Stimulated activated CD4-positive, alpha-beta T cell treated with anti-CD3 and anti-CD28 coated beads, TNF-alpha, amount 100 ng/mL, for 1 hour (primary cell): Measurements from ENCODE around the gene LRRC8D.
"Not testable (repeated sequence)": the region's sequence is repeated elsewhere in the genome, so short reads cannot be mapped to it uniquely, and the experiment has no call there.

ENCODE experiments used
- DNase-seq, 3 donors: peaks; one replicate each; pipeline ENCODE4 v3.0.0-alpha.2; 2020; ENCODE audit warnings: low read depth in 3 of 3, low spot score in 1 of 3

The LRRC8D gene

DNA sequence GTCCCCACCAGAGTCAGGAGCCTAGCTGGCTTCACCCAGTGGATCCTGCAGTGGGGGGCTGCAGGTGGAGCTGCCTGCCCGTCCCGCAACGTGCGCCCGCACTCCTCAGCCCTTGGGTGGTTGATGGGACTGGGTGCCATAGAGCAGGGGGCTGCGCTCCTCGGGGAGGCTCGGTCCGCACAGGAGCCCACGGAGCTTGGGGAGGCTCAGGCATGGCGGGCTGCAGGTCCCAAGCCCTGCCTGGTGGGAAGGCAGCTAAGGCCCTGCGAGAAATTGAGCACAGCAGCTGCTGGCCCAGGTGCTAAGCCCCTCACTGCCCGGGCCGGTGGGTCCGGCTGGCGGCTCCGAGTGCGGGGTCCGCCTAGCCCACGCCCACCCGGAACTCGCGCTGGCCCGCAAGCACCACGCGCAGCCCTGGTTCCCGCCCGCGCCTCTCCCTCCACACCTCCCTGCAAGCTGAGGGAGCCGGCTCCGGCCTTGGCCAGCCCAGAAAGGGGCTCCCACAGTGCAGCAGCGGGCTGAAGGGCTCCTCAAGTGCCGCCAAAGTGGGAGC, 163.8 kb downstream of the LRRC8D start:
- DNase-seq, result not testable (repeated sequence)

DNA sequence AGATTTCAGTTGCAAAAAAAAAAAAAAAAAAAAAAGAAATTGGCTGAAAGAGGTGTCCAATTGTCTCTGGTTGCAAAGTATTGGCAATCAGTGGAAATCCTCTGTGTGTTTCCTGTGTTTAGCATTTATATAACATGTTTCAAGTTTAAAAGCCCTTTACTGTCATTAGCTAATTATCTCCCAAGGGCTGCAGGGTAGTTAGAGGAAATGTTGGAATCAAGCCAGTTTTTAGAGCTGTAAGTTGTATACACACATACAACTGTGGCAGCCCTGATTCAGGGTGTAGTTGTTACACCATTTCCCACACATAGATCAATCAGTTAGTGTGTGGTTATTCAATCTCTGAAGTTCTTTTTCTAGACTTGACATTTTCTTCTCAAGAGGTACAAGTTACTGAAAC, 165.2 kb downstream of the LRRC8D start:
- DNase-seq, result no peak
